RCC 7860 (cell line): ENCODE results near the gene SYNDIG1.
"Not testable (repeated sequence)": the region's sequence is repeated elsewhere in the genome, so short reads cannot be mapped to it uniquely, and the experiment has no call there.

Experiments used
- DNase-seq: peaks from one replicate; pipeline ENCODE4 v3.0.0-alpha.2; 2015; ENCODE audit warnings: low spot score
- FAIRE-seq: peaks from 2 replicates; lab custom pipeline; 2012; peaks lifted over from hg19 to GRCh38; lab: Jason Lieb, UNC

The SYNDIG1 gene

GRCh38 chr20:24491041-24491756 is 21.8 kb downstream of the SYNDIG1 start:
- DNase-seq (no peak), FAIRE-seq (no peak)

- DNase-seq (no peak), FAIRE-seq (no peak)
These were observed 22.7 kb downstream of the SYNDIG1 start for GRCh38 chr20:24492031-24492607.

GRCh38 chr20:24492698-24493097 is 23.3 kb downstream of the SYNDIG1 start:
- no peak for FAIRE-seq
- DNase-seq: no peak

GRCh38 chr20:24493181-24493580 is 23.8 kb downstream of the SYNDIG1 start:
- FAIRE-seq (no peak), DNase-seq (no peak)

- FAIRE-seq (no peak), DNase-seq (no peak)
These were observed 24.4 kb downstream of the SYNDIG1 start for GRCh38 chr20:24493661-24494459.

GRCh38 chr20:24494460-24494920 is 25.1 kb downstream of the SYNDIG1 start:
- no peak for DNase-seq
- FAIRE-seq: no peak

- no peak for DNase-seq
- FAIRE-seq: no peak
These were observed 25.8 kb downstream of the SYNDIG1 start for GRCh38 chr20:24495266-24495665.

GRCh38 chr20:24497851-24498250 is 28.4 kb downstream of the SYNDIG1 start:
- no peak for DNase-seq
- FAIRE-seq: no peak

- DNase-seq: no peak
- no peak for FAIRE-seq
These were observed 29.2 kb downstream of the SYNDIG1 start for GRCh38 chr20:24498641-24499040.

GRCh38 chr20:24499472-24499871 is 30.0 kb downstream of the SYNDIG1 start:
- DNase-seq (no peak), FAIRE-seq (no peak)

- FAIRE-seq (no peak), DNase-seq (peak; percentile 36)
These were observed 32.5 kb downstream of the SYNDIG1 start for GRCh38 chr20:24501764-24502556.

- FAIRE-seq (no peak), DNase-seq (no peak)
These were observed 33.2 kb downstream of the SYNDIG1 start for GRCh38 chr20:24502661-24503060.

- FAIRE-seq (no peak), DNase-seq (no peak)
These were observed 34.0 kb downstream of the SYNDIG1 start for GRCh38 chr20:24503352-24503931.

- DNase-seq (no peak), FAIRE-seq (no peak)
These were observed 35.2 kb downstream of the SYNDIG1 start for GRCh38 chr20:24504331-24505285.

- no peak for DNase-seq
- FAIRE-seq: no peak
These were observed 36.7 kb downstream of the SYNDIG1 start for GRCh38 chr20:24506146-24506545.

- DNase-seq (no peak), FAIRE-seq (no peak)
These were observed 37.3 kb downstream of the SYNDIG1 start for GRCh38 chr20:24506696-24507095.

- DNase-seq (no peak), FAIRE-seq (no peak)
These were observed 37.9 kb downstream of the SYNDIG1 start for GRCh38 chr20:24507182-24507853.

- FAIRE-seq: not testable (repeated sequence)
These were observed 43.0 kb downstream of the SYNDIG1 start for GRCh38 chr20:24512441-24512840.

GRCh38 chr20:24518515-24518914 is 49.1 kb downstream of the SYNDIG1 start:
- FAIRE-seq (no peak), DNase-seq (no peak)

More at GRCh38 chr20:24512441-24512840, 43.0 kb downstream of the SYNDIG1 start:
- DNase-seq: not testable (repeated sequence)
